GM12878 (cell line): ENCODE results near the gene LRRC47. TPM values are rescaled to one million over a fixed set of nuclear protein-coding genes. Genes with fewer than 3 reads are reported as not detected.

Experiments
- ATAC-seq: fragments of 200-7000 bp; cut with Tn5 transposase; 3 replicates; pipeline ENCODE4 v1.9.1; 2020; ENCODE audit warnings: mild to moderate bottlenecking, moderate library complexity
- BruUV-seq: library from RNA; stranded (reverse); fragments of 400-500 nt; replicated peaks from 2 replicates; lab custom pipeline; 2021; lab: Mats Ljungman, UMichigan
- CTCF ChIA-PET: fragments of 300-600 bp; sonication (Branson Sonifier 250); formaldehyde crosslinking; extraction: SDS; loops from one replicate; lab custom pipeline; 2021; ENCODE audit warnings: inconsistent platforms; lab: Yijun Ruan, JAX
- POLR2A ChIA-PET: fragments of 350-600 bp; formaldehyde crosslinking; extraction: SDS; loops from one replicate; lab custom pipeline; 2021; ENCODE audit warnings: inconsistent platforms; lab: Charles Lee
- RAD21 ChIA-PET: fragments of 300-600 bp; sonication (Branson Sonifier 250); formaldehyde crosslinking; loops from one replicate; lab custom pipeline; 2023; ENCODE audit warnings: antibody characterized with exemption; ENCODE audit not compliant: unreplicated experiment; lab: Charles Lee
- SMC1A ChIA-PET: fragments of 300-600 bp; sonication (Branson Sonifier 250); formaldehyde crosslinking; loops from one replicate; lab custom pipeline; 2023; ENCODE audit not compliant: unreplicated experiment, uncharacterized antibody; lab: Charles Lee
- DNase-seq: peaks from one replicate; pipeline ENCODE4 v3.0.0-alpha.2; 2011; ENCODE audit warnings: low read depth, low spot score
- FAIRE-seq: peaks from 3 replicates; lab custom pipeline; 2011; peaks lifted over from hg19 to GRCh38; lab: Jason Lieb, UNC
- H2AFZ ChIP-seq: 2 replicates; pipeline ENCODE4 v1.6.0; 2011; ENCODE audit warnings: low read depth, low read length, control low read depth; ENCODE audit not compliant: control insufficient read depth
- H3K27ac ChIP-seq: 2 replicates; pipeline ENCODE4 v1.5.1; 2011; ENCODE audit warnings: control low read depth; ENCODE audit not compliant: control insufficient read depth, insufficient read depth
- H3K27me3 ChIP-seq, 2 experiments: replicated peaks in 1 of 2; 2 replicates each; pipeline versions ENCODE4 v1.6.0 to v1.6.1; 2011; ENCODE audit warnings: low read length in 1 of 2; ENCODE audit not compliant: control insufficient read depth in 2 of 2, insufficient read depth in 2 of 2
- H3K36me3 ChIP-seq, 2 experiments: 2 replicates each; pipeline ENCODE4 v1.5.1; 2011; ENCODE audit warnings: low read length in 1 of 2; ENCODE audit not compliant: control insufficient read depth in 2 of 2, insufficient read depth in 2 of 2
- H3K4me1 ChIP-seq: 2 replicates; pipeline ENCODE4 v1.6.1; 2011; ENCODE audit warnings: mild to moderate bottlenecking, low read length, moderate library complexity, mixed read lengths; ENCODE audit not compliant: control insufficient read depth, insufficient read depth
- H3K4me2 ChIP-seq: 2 replicates; pipeline ENCODE4 v1.6.0; 2011; ENCODE audit warnings: control low read depth; ENCODE audit not compliant: control insufficient read depth, insufficient read depth
- H3K4me3 ChIP-seq: fragments of 200-600 bp; sonication (generic); 2 replicates; pipeline ENCODE4 v1.5.1; 2016
- H3K79me2 ChIP-seq: 2 replicates; pipeline ENCODE4 v1.6.0; 2011; ENCODE audit warnings: low read length; ENCODE audit not compliant: control insufficient read depth, insufficient read depth
- H3K9ac ChIP-seq: 2 replicates; pipeline ENCODE4 v1.8.0; 2011; ENCODE audit warnings: low read length, control low read depth, mixed read lengths; ENCODE audit not compliant: control insufficient read depth, insufficient read depth
- H3K9me3 ChIP-seq: replicated peaks from 3 replicates; pipeline ENCODE4 v1.5.1; 2011; ENCODE audit warnings: mild to moderate bottlenecking, low read length; ENCODE audit not compliant: control insufficient read depth, insufficient read depth
- H4K20me1 ChIP-seq: 2 replicates; pipeline ENCODE4 v1.6.0; 2011; ENCODE audit not compliant: control insufficient read depth, insufficient read depth
- ESRRA ChIP-seq: IDR thresholded peaks from 2 replicates; pipeline ENCODE4 v1.6.1; 2012; ENCODE audit warnings: mild to moderate bottlenecking, low read length, improper control_type of control experiment
- HCFC1 ChIP-seq: fragments of 150-350 bp; IDR thresholded peaks from 2 replicates; pipeline ENCODE4 v1.6.1; 2014; ENCODE audit warnings: low read length
- HDAC6 ChIP-seq: fragments of 200-600 bp; sonication (generic); IDR thresholded peaks from one replicate; pipeline ENCODE4 v1.8.0; 2017; ENCODE audit warnings: antibody characterized with exemption; ENCODE audit not compliant: unreplicated experiment
- IRF4 ChIP-seq: IDR thresholded peaks from 2 replicates; pipeline ENCODE4 v1.6.1; 2011; ENCODE audit warnings: low read depth, low read length
- MEF2B ChIP-seq: fragments of 450-650 bp; IDR thresholded peaks from 2 replicates; pipeline ENCODE4 v1.6.1; 2018; ENCODE audit warnings: mild to moderate bottlenecking, moderate library complexity; ENCODE audit not compliant: partially characterized antibody, poor library complexity, severe bottlenecking
- MXI1 ChIP-seq: fragments of 150-350 bp; IDR thresholded peaks from 2 replicates; pipeline ENCODE4 v1.6.1; 2011; ENCODE audit warnings: low read depth, mild to moderate bottlenecking, inconsistent platforms, low read length, improper control_type of control experiment
- POLR2A ChIP-seq: IDR thresholded peaks from 2 replicates; pipeline ENCODE4 v1.6.1; 2011; ENCODE audit warnings: low read depth, mild to moderate bottlenecking, low read length
- WGBS: methylation state at CpG from one replicate; pipeline ENCODE4 v1.1.6; 2016; ENCODE audit warnings: low lambda C conversion rate; ENCODE audit not compliant: insufficient replicate concordance, insufficient coverage; ENCODE audit errors: missing lambda C conversion rate; 5-methylcytosine and 5-hydroxymethylcytosine counted together
- in situ Hi-C: fragments of 300-500 bp; cut with MboI; formaldehyde crosslinking; loops from 9 replicates; pipeline ENCODE4 v1.14.3; 2018; ENCODE audit warnings: mixed read lengths
- intact Hi-C: fragments of 100-400 bp; cut with micrococcal nuclease; formaldehyde crosslinking; loops from one replicate; pipeline ENCODE4 v1.14.2; 2022; ENCODE audit not compliant: unreplicated experiment
- polyA plus RNA-seq, 11 experiments: library from polyadenylated mRNA; depleted of rRNA in 4 of 11; unstranded in 6 of 11; stranded (reverse) in 5 of 11; fragments of >200 nt; fragmentation: Nextera tagmentation in 4 of 11; fragmentation: Illumina TruSeq in 1 of 11; extraction: Ambion mirVana in 4 of 11; extraction: Trizol in 1 of 11; gene quantifications; 1 replicate in 1 of 11; 2 replicates in 10 of 11; pipeline versions ENCODE4 v1.2.1 to v1.2.3, GENCODE V29; 2011 to 2016; ENCODE audit warnings: inconsistent platforms in 2 of 11, missing spikeins in 2 of 11, low read depth in 1 of 11
- total RNA-seq, 4 experiments: library from RNA; depleted of rRNA in 3 of 4; stranded (reverse); fragments of >200 nt in 3 of 4; fragmentation: Illumina TruSeq in 1 of 4; extraction: Trizol in 1 of 4; gene quantifications; 2 replicates each; pipeline versions ENCODE4 v1.2.1 to v1.2.3, GENCODE V29; 2013 to 2021
- TF ChIP-seq, protein P1 (sequence below): fragments of 150-350 bp; IDR thresholded peaks from 2 replicates; pipeline ENCODE4 v1.6.1; 2016; ENCODE audit warnings: low read depth, low read length

Gene LRRC47
- total and polyA plus RNA-seq, 10 of the 15 experiments (the other 5 are each of a cell fraction or from before 2014, with no cell fraction given) = 2.5 to 34.6 (median 18.2) TPM

GRCh38 chr1:3731583-3732433 lies 64.5 kb downstream of the LRRC47 start:
- no peak overlapping the region for H3K4me3 ChIP-seq
- no peaks in the 10 kb centered on the region for H3K27me3 ChIP-seq
- intact Hi-C loops (no loop called here), in situ Hi-C loops (no loop called here)
- no peaks in the 10 kb centered on the region for H3K79me2 ChIP-seq
- ChIA-PET CTCF (no interaction called here), SMC1A (no interaction called here), RAD21 (no interaction called here), POLR2A (no interaction called here)
- TF ChIP-seq MXI1 (no peak), HCFC1 (no peak), ESRRA (no peak), HDAC6 (no peak), MEF2B (no peak), POLR2A (peak; percentile 18; the same call in 1 of the 2 replicates), IRF4 (no peak)
- TF ChIP-seq, protein P1, sequence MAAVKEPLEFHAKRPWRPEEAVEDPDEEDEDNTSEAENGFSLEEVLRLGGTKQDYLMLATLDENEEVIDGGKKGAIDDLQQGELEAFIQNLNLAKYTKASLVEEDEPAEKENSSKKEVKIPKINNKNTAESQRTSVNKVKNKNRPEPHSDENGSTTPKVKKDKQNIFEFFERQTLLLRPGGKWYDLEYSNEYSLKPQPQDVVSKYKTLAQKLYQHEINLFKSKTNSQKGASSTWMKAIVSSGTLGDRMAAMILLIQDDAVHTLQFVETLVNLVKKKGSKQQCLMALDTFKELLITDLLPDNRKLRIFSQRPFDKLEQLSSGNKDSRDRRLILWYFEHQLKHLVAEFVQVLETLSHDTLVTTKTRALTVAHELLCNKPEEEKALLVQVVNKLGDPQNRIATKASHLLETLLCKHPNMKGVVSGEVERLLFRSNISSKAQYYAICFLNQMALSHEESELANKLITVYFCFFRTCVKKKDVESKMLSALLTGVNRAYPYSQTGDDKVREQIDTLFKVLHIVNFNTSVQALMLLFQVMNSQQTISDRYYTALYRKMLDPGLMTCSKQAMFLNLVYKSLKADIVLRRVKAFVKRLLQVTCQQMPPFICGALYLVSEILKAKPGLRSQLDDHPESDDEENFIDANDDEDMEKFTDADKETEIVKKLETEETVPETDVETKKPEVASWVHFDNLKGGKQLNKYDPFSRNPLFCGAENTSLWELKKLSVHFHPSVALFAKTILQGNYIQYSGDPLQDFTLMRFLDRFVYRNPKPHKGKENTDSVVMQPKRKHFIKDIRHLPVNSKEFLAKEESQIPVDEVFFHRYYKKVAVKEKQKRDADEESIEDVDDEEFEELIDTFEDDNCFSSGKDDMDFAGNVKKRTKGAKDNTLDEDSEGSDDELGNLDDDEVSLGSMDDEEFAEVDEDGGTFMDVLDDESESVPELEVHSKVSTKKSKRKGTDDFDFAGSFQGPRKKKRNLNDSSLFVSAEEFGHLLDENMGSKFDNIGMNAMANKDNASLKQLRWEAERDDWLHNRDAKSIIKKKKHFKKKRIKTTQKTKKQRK = no peak
- no peak for ATAC-seq
- BruUV-seq = no TSS peak
- H3K36me3 ChIP-seq = peaks cover 0 to 35% of the 10 kb centered on the region in 2 experiments; a peak in 2 of 4 replicates
- no peak overlapping the region for H2AFZ ChIP-seq
- H3K9ac ChIP-seq = no peak overlapping the region
- H3K27ac ChIP-seq = no peak overlapping the region
- FAIRE-seq = no peak
- H3K4me1 ChIP-seq = no peaks in the 10 kb centered on the region
- H3K4me2 ChIP-seq = no peak overlapping the region
- H4K20me1 ChIP-seq = no peaks in the 10 kb centered on the region
- H3K9me3 ChIP-seq = no peaks in the 10 kb centered on the region
- DNase-seq = no peak
- WGBS = 77% methylated on average over 25 of the region's 25 CpGs
